Measurements from ENCODE around the gene KARS1. TPM values are rescaled to one million over a fixed set of nuclear protein-coding genes. Genes with fewer than 3 reads are reported as not detected.

KARS1 gene
- polyA plus RNA-seq, 1 donor from 2014 or later, result 184 TPM

GRCh38 chr16:75640598-75640997 lies 6.9 kb downstream of the KARS1 start:
- Mint-ChIP-seq H3K4me1 (peaks cover 14 to 26% (median 15%) of the 10 kb centered on the region in 3 donors), H3K4me3 (no peak overlapping the region), H3K36me3 (peaks cover 5% of the 10 kb centered on the region), H3K27me3 (no peaks in the 10 kb centered on the region), H3K27ac (no peak overlapping the region), H3K9me3 (no peaks in the 10 kb centered on the region)

- Mint-ChIP-seq H3K27me3 (no peaks in the 10 kb centered on the region), H3K9me3 (no peaks in the 10 kb centered on the region), H3K36me3 (peaks cover 10% of the 10 kb centered on the region), H3K27ac (no peak overlapping the region), H3K4me3 (no peak overlapping the region), H3K4me1 (peaks cover 2 to 4% (median 3%) of the 10 kb centered on the region in 3 donors)
These were observed 12.4 kb downstream of the KARS1 start for GRCh38 chr16:75635036-75635435.

GRCh38 chr16:75632857-75633256 lies 14.6 kb downstream of the KARS1 start:
- no peaks in the 10 kb centered on the region for H3K9me3 Mint-ChIP-seq
- no peak overlapping the region for H3K27ac Mint-ChIP-seq
- peaks cover 5 to 7% (median 6%) of the 10 kb centered on the region in 3 donors for H3K4me1 Mint-ChIP-seq
- H3K4me3 Mint-ChIP-seq, result no peak overlapping the region
- H3K27me3 Mint-ChIP-seq, result no peaks in the 10 kb centered on the region
- H3K36me3 Mint-ChIP-seq, result peaks cover 13% of the 10 kb centered on the region

GRCh38 chr16:75630052-75630451 lies 17.4 kb downstream of the KARS1 start:
- H3K4me1 Mint-ChIP-seq, result peaks cover 9 to 11% (median 10%) of the 10 kb centered on the region in 3 donors
- no peaks in the 10 kb centered on the region for H3K9me3 Mint-ChIP-seq
- no peak overlapping the region for H3K4me3 Mint-ChIP-seq
- peaks cover 11% of the 10 kb centered on the region for H3K36me3 Mint-ChIP-seq
- no peaks in the 10 kb centered on the region for H3K27me3 Mint-ChIP-seq
- H3K27ac Mint-ChIP-seq, result peak overlapping the region in 1 of 3 donors; percentile 76

- Mint-ChIP-seq H3K27me3 (no peaks in the 10 kb centered on the region), H3K36me3 (peaks cover 11% of the 10 kb centered on the region), H3K9me3 (no peaks in the 10 kb centered on the region), H3K4me1 (peaks cover 9 to 14% (median 12%) of the 10 kb centered on the region in 3 donors), H3K4me3 (no peak overlapping the region), H3K27ac (peak overlapping the region in 2 of 3 donors; percentile 51 to 76)
These were observed 18.3 kb downstream of the KARS1 start for GRCh38 chr16:75629132-75629531.

GRCh38 chr16:75628351-75628750 lies 19.1 kb downstream of the KARS1 start:
- peaks cover 9 to 15% (median 14%) of the 10 kb centered on the region in 3 donors for H3K4me1 Mint-ChIP-seq
- peaks cover 7% of the 10 kb centered on the region for H3K36me3 Mint-ChIP-seq
- no peaks in the 10 kb centered on the region for H3K27me3 Mint-ChIP-seq
- H3K4me3 Mint-ChIP-seq, result peak overlapping the region in 2 of 4 donors; percentile 25 to 29
- no peak overlapping the region for H3K27ac Mint-ChIP-seq
- no peaks in the 10 kb centered on the region for H3K9me3 Mint-ChIP-seq

GRCh38 chr16:75627851-75628250 lies 19.6 kb downstream of the KARS1 start:
- H3K9me3 Mint-ChIP-seq, result no peaks in the 10 kb centered on the region
- H3K27ac Mint-ChIP-seq, result no peak overlapping the region
- peaks cover 9 to 20% (median 18%) of the 10 kb centered on the region in 3 donors for H3K4me1 Mint-ChIP-seq

GRCh38 chr16:75626806-75627205 lies 20.7 kb downstream of the KARS1 start:
- Mint-ChIP-seq H3K27me3 (no peaks in the 10 kb centered on the region), H3K27ac (peak overlapping the region in 1 of 3 donors; percentile 70), H3K36me3 (peaks cover 7% of the 10 kb centered on the region), H3K4me3 (peak overlapping the region in 1 of 4 donors; percentile 66), H3K9me3 (no peaks in the 10 kb centered on the region), H3K4me1 (peaks cover 15 to 28% (median 22%) of the 10 kb centered on the region in 3 donors)

More at GRCh38 chr16:75627851-75628250, 19.6 kb downstream of the KARS1 start:
- peaks cover 7% of the 10 kb centered on the region for H3K36me3 Mint-ChIP-seq
- H3K4me3 Mint-ChIP-seq, result no peak overlapping the region
- no peaks in the 10 kb centered on the region for H3K27me3 Mint-ChIP-seq

GRCh38 chr16:75624921-75625334 lies 22.5 kb downstream of the KARS1 start:
- Mint-ChIP-seq H3K27ac (peak overlapping the region in 2 of 3 donors; percentile 57 to 76), H3K4me3 (peak overlapping the region in 3 of 4 donors; percentile 49 to 86 (median 50)), H3K9me3 (no peaks in the 10 kb centered on the region), H3K27me3 (no peaks in the 10 kb centered on the region), H3K4me1 (peaks cover 32 to 42% (median 33%) of the 10 kb centered on the region in 3 donors), H3K36me3 (peaks cover 9% of the 10 kb centered on the region)

GRCh38 chr16:75622761-75623605 lies 24.5 kb downstream of the KARS1 start, which contains the start of gene ADAT1:
ADAT1 (minus strand) TSS chr16:75623281; CDS start chr16:75620799, 2,482 bp downstream.
- peak within 1 kb of the TSS; percentile 98 to 99 (median 99) for H3K27ac Mint-ChIP-seq
- peaks cover 6% of the 10 kb centered on the region for H3K36me3 Mint-ChIP-seq

GRCh38 chr16:75621170-75621477 lies 26.3 kb downstream of the KARS1 start:
- Mint-ChIP-seq H3K27ac (peak overlapping the region in 2 of 3 donors; percentile 82 to 88), H3K4me1 (peaks cover 26 to 42% (median 31%) of the 10 kb centered on the region in 3 donors), H3K36me3 (peaks cover 3% of the 10 kb centered on the region)

More at GRCh38 chr16:75622761-75623605, 24.5 kb downstream of the KARS1 start, which contains the start of gene ADAT1:
- Mint-ChIP-seq H3K27me3 (no peaks in the 10 kb centered on the region), H3K4me3 (peak within 1 kb of the TSS; percentile 98 to 99 (median 99)), H3K4me1 (peaks cover 30 to 39% (median 32%) of the 10 kb centered on the region in 3 donors), H3K9me3 (no peaks in the 10 kb centered on the region)

GRCh38 chr16:75620326-75621169 lies 26.9 kb downstream of the KARS1 start:
- Mint-ChIP-seq H3K27me3 (no peaks in the 10 kb centered on the region), H3K9me3 (no peaks in the 10 kb centered on the region), H3K27ac (peak overlapping the region; percentile 78 to 88 (median 82)), H3K36me3 (peaks cover 3% of the 10 kb centered on the region), H3K4me1 (peaks cover 26 to 42% (median 31%) of the 10 kb centered on the region in 3 donors), H3K4me3 (peak overlapping the region; percentile 37 to 99 (median 60))

More at GRCh38 chr16:75621170-75621477, 26.3 kb downstream of the KARS1 start:
- Mint-ChIP-seq H3K4me3 (peak overlapping the region in 3 of 4 donors; percentile 72 to 99 (median 99)), H3K27me3 (no peaks in the 10 kb centered on the region), H3K9me3 (no peaks in the 10 kb centered on the region)

- peak overlapping the region in 1 of 3 donors; percentile 57 for H3K27ac Mint-ChIP-seq
- H3K4me3 Mint-ChIP-seq, result peak overlapping the region in 3 of 4 donors; percentile 18 to 73 (median 26)
- peaks cover 3% of the 10 kb centered on the region for H3K36me3 Mint-ChIP-seq
- H3K4me1 Mint-ChIP-seq, result peaks cover 25 to 38% (median 30%) of the 10 kb centered on the region in 3 donors
- H3K27me3 Mint-ChIP-seq, result no peaks in the 10 kb centered on the region
- no peaks in the 10 kb centered on the region for H3K9me3 Mint-ChIP-seq
These were observed 28.7 kb downstream of the KARS1 start for GRCh38 chr16:75618780-75619179.

GRCh38 chr16:75617121-75617520 lies 30.3 kb downstream of the KARS1 start:
- Mint-ChIP-seq H3K4me1 (peaks cover 15 to 26% (median 24%) of the 10 kb centered on the region in 3 donors), H3K36me3 (peaks cover 3% of the 10 kb centered on the region), H3K27ac (peak overlapping the region in 1 of 3 donors; percentile 84), H3K27me3 (no peaks in the 10 kb centered on the region), H3K4me3 (peak overlapping the region in 2 of 4 donors; percentile 43 to 53), H3K9me3 (no peaks in the 10 kb centered on the region)

Data from IgD-negative memory B cell (primary cell).